ENCODE data around the gene HDAC10. TPM values are rescaled to one million over a fixed set of nuclear protein-coding genes. Genes with fewer than 3 reads are reported as not detected.

HDAC10 gene
- total RNA-seq, 1 donor from 2014 or later = 14.5 TPM

GRCh38 chr22:50248196-50249081, 2.6 kb downstream of the HDAC10 start:
- intact Hi-C loops (cut with DNase I) = loop anchor here (10.0 kb wide), 1 partner anchor 366 kb away; no protein-coding TSS in a partner anchor
- ATAC-seq (no peak), DNase-seq (ENCODE audit: missing footprints) (no peak)

DNA sequence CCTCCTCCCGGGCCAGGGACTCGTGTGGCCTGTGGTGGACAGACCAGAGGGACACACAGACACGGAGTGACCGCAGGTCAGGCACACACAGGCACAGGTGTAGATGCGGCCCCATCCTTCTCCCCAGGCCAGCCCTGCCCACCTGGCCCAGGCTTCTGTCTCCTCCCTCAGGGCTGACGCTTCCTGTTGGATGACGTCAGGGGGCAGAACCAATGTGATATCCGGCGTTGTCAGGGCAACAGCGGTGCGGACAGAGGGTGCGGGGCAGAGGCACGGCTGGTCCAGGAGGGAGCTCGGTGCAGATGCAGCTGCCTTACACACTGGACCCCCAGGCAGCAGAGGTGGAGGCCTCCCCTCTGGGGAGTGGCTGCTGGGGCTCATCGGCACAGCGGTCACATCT, 3.3 kb downstream of the HDAC10 start:
- peak; percentile 86 for DNase-seq (ENCODE audit: missing footprints)
- intact Hi-C loops (cut with DNase I) = loop anchor here (10.0 kb wide), 1 partner anchor 367 kb away; no protein-coding TSS in a partner anchor

DNA sequence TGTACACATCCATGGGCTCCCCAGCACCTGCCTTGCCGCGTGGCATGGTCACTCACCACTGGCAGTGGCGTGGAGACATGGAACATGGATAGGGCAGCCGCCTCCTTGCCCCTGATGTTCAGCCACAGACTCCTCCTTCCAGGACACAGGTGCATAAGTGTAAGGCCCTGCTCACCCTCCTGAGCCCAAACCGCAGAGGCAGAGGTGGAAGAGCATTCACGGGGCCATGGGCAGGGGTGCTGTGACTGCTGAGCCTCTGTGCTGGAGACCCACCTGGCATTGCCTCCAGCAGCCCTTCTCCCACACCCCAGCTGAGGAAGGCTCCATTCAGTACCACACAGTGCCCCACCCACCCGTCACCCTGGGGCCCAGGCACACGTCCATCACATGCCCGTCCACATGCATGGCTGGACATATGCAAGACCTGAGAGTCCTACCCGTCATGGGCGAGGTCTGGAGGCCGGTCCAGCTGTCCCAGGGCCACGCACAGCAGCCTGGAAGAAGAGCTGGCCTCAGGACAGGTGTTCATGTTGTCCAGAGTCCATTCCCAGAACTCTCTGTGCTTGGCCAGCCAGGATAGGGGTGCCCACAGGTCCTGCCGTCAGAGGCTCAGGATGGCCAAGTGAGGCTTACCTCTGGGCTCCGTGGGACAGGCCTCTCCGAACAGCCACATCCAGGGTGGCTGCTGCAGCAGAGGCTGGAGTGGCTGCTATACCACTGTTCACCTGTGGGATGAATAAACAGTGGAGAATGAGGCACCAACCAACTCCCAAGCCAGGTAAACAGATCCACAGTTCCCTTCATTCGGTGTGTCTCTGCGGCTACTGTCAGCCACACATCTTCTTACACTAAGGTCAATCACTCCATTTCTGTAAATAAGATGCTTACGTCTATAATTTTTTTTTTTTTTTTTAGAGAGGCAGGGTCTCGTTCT, 4.6 kb downstream of the HDAC10 start:
- intact Hi-C loops (cut with DNase I) = loop anchor here (10.0 kb wide), 1 partner anchor 368 kb away; no protein-coding TSS in a partner anchor
- no peak for ATAC-seq

More for the DNA sequence above, 3.3 kb downstream of the HDAC10 start:
- ATAC-seq = no peak

DNA sequence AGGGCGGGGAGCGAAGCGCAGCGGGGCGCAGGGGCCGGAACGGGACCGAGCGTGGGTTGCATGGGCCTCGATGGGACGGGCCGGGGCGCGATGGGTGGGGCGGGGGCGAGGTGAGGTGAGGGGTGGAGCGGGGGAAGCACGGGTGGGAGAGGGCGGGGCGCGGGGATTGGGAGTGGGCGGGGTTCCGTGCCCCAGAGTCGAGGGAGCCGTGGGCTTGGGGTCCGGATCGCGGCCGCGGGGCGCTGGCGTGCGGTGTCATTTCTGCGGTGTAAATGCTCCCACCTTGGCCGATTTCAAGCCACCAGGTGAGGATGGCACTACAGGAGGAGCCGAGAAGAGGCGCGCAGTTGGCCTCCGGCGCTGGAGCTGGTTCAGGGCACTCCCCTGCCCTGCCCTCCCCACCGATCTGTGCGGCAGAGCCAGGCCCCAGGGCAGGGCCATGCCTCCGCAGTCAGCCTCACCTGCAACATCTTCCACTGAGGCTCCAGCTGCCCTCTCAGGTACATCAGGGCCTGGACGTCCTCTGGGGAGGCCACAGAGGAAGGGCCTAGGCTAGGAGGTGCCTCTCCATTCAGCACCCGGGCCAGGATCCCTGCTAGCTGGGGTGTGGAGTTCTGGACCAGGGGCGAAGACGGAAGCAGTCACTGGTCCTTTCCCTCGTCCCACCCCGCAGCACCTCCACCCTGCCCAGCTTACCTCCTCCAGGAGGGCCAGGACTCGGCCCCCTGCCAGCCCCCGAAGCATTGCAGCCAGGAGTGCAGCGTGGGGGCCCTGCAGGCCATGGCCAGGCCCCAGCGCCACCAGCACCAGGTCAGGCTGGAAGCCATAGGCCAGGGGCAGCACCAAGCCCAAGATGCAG, 5.6 kb downstream of the HDAC10 start:
- ATAC-seq = peak; percentile 43
- no peak for DNase-seq (ENCODE audit: missing footprints)
- intact Hi-C loops (cut with DNase I) = loop anchor here (10.0 kb wide), 1 partner anchor 369 kb away; no protein-coding TSS in a partner anchor

More for the DNA sequence above, 4.6 kb downstream of the HDAC10 start:
- no peak for DNase-seq (ENCODE audit: missing footprints)

GRCh38 chr22:50244420-50245213, 6.4 kb downstream of the HDAC10 start, which contains the start of gene TUBGCP6:
Gene TUBGCP6, minus strand, starts transcription at chr22:50245023. Its CDS starts 564 bp downstream, at chr22:50244459.
- peak; percentile 94 for ATAC-seq
- peak; percentile 99 for DNase-seq (ENCODE audit: missing footprints)
- intact Hi-C loops (cut with DNase I) = loop anchor here (10.0 kb wide), 1 partner anchor 370 kb away; no protein-coding TSS in a partner anchor

DNA sequence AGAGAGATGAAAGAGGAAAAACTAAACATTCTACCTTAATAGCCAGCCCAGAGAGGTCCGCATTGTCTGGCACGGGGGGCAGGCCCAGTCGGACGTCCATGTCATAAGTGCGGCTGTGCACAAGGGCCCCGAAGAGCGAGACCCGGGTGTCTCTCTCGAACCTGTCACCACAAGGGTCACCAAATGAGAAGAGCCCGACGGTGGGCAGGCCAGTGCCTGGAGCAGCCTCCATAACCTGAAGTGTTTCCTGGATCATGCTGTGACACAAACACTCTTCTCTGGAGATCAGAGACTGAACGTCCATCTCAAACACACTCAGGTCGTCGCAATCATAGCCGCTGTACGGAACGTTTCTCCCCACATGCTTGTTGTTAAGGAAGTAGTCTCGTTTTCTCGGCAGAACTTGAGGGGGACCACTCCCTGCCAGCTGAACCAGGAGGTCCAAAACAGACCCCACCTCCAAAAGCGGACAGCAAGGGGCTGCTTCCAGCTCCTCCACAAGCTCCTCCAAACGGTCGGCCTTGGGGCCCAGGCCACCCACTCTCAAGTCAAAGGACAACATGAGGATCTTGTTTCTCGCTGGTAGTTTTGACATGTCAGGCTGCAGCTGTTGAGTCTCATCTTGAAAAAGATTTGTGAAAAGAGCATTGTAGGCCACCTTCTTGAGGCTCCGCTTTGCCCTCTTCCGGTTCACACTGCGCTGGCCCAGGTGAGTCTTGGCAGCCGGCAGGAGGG, 7.2 kb downstream of the HDAC10 start:
- intact Hi-C loops (cut with DNase I) = loop anchor here (10.0 kb wide), 1 partner anchor 371 kb away; no protein-coding TSS in a partner anchor
- DNase-seq (ENCODE audit: missing footprints) (no peak), ATAC-seq (no peak)

GRCh38 chr22:50242406-50242949, 8.6 kb downstream of the HDAC10 start:
- DNase-seq (ENCODE audit: missing footprints) = no peak
- no peak for ATAC-seq
- intact Hi-C loops (cut with DNase I) = loop anchor here (10.0 kb wide), 1 partner anchor 372 kb away; no protein-coding TSS in a partner anchor

- no peak for DNase-seq (ENCODE audit: missing footprints)
- intact Hi-C loops (cut with DNase I) = no loop called here
These were observed 12.3 kb downstream of the HDAC10 start for GRCh38 chr22:50238755-50239154.

DNA sequence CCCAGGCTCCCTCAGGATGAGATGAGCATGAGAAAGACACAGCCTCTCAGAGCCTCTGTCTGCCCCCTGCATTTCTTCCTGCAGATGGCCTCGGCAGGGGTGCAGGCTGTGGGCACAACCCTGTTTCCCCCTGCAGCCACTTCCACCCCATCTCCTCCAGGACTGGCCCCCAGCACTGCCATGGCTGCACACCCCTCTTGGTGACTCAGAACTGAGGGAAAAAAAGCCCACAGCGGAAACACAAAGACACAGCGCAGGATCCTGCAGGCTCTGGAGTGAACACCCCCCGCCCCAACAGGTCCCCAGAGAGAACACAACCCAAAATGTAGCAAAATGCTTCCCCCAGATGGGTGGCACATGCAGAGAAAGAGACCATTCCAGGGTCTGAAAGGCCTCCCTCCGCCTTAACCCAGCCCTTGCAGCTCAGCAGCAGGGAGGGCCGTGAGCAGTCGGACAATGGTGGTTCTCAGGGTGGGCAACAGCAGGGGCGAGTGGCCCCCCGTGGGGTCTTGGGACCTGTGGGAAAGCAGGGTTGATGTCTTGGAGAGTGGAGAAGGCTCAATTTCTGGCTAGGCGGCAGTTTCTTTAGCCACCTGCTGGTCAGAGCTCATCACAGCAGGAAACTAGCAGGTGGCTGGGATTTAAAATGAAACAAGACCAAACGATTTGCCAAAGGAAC, 14.2 kb downstream of the HDAC10 start:
- DNase-seq (ENCODE audit: missing footprints) = no peak
- intact Hi-C loops (cut with DNase I) = no loop called here
- no peak for ATAC-seq

More at GRCh38 chr22:50238755-50239154, 12.3 kb downstream of the HDAC10 start:
- ATAC-seq = no peak

DNA sequence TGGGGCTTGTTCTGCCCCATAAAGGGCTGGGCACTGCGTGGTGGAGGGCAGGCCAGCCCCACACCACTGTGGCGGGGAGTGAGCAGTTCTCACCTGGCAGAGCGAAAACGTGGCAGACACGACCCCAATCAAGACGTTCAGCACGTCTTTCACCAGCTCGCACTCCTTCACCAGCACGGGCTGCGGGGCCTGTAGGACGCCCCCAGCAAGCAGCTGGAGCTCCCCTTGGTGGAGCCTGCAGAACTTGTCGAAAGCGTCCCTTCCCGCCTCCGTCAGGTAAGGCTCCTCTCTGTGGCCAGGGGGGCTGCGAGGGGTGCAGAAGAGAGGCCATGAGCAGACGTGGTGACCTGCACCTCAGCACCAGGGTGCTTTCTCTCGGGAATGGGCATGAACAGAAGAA, 17.8 kb downstream of the HDAC10 start:
- ATAC-seq (no peak), DNase-seq (ENCODE audit: missing footprints) (no peak)
- intact Hi-C loops (cut with DNase I) = no loop called here

- intact Hi-C loops (cut with DNase I) = no loop called here
- no peak for DNase-seq (ENCODE audit: missing footprints)
- no peak for ATAC-seq
These were observed 18.4 kb downstream of the HDAC10 start for GRCh38 chr22:50232481-50233151.

DNA sequence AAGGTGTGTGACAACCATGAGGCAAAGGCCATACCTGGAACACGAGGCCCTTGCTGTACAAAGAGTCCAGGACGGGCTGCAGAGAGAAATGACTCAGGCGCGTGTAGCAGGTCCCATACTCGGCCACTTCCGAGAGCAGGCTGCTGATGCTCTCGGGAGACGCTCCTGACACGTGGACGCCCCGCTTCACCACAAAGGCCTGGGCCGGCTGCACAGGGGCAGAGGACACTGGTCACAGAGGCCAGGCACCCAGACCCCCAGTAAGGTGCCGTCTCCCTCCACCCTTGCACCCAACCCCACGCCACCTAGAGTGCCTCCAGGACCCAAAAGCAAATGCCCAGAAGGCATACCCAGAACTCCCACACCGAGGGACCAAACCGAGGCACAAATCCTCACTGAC, 21.7 kb downstream of the HDAC10 start:
- DNase-seq (ENCODE audit: missing footprints) (peak; percentile 41), ATAC-seq (no peak)
- intact Hi-C loops (cut with DNase I) = no loop called here

DNA sequence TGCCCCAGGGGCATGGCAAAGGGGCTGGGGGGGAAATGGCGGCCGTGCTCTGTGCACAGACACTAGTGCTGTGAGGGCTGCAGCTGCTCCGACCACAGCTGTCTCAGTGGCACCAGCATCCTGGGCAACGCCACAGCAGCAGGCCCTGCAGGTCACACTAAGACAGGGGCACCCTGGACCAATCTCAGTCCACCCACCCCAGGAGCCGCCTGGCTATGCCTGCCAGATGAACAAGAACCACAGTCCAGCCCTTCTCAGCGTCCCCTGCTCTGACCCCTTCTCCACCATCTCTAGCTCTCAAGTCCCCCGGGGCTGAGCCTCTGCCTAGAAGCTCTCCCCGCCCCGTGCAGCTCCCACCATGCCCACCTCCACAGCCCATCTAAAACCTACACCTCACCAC, 22.7 kb downstream of the HDAC10 start:
- DNase-seq (ENCODE audit: missing footprints) (peak; percentile 2), ATAC-seq (no peak)
- intact Hi-C loops (cut with DNase I) = no loop called here

GRCh38 chr22:50227579-50228215, 23.4 kb downstream of the HDAC10 start:
- ATAC-seq (no peak), DNase-seq (ENCODE audit: missing footprints) (peak; percentile 34)
- intact Hi-C loops (cut with DNase I) = no loop called here

DNA sequence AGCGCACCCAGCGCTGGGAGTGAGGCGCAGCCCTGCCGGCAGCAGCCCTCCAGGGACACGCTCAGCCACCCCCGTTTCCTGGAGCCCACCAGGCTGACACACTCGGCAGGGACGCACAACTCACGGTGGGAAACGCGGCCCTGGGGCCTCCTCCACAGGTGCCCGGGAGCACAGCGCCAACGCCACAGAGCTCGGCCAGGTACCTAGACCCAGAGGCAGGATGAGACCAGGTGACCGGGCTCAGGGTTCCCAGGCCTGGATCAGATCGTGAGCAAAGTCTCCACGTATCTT, 24.2 kb downstream of the HDAC10 start:
- ATAC-seq (no peak), DNase-seq (ENCODE audit: missing footprints) (peak; percentile 37)

More for the DNA sequence above, 24.2 kb downstream of the HDAC10 start:
- intact Hi-C loops (cut with DNase I) = no loop called here

Measured in Right ventricle myocardium inferior (tissue), 1 donor.